Activated CD8-positive, alpha-beta memory T cell treated with anti-CD3 and anti-CD28 coated beads, Interleukin-2, amount 50 U/mL, for 4 hours (primary cell): ENCODE data around the gene DNAJB1.
"Not testable (repeated sequence)": the region's sequence is repeated elsewhere in the genome, so short reads cannot be mapped to it uniquely, and the experiment has no call there.

ENCODE experiments used
- DNase-seq: peaks from one replicate; pipeline ENCODE4 v3.0.0-alpha.2; 2020

Gene DNAJB1

DNA sequence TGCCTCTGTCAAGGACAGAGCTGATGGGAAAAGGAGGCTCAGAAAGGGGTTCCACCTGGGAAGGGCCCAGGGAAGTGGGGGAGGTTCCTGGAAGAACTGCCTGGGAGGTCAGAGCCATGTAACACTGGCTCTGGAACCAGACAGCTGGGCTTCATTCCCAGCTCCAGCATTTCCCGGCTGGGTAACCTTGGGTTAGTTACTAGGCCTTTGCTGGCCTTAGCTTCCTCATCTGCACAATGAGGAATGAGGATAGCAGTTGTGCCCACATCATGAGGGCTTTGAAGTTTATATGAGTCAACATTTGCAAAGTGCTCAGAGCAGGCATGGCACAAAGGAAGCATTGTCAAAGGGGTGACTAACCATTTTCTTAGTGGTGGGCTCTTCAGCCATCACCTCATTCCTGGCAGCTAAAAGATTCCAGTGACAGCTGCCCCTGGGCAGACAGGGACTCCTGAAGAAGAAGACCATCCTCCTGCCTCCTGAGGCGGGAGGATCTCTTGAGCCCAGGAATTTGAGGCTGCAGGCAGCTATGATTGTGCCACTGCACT is 1.7 kb upstream of the DNAJB1 start:
- DNase-seq = no peak

GRCh38 chr19:14519245-14519859 is 1.2 kb upstream of the DNAJB1 start:
- DNase-seq = no peak

DNA sequence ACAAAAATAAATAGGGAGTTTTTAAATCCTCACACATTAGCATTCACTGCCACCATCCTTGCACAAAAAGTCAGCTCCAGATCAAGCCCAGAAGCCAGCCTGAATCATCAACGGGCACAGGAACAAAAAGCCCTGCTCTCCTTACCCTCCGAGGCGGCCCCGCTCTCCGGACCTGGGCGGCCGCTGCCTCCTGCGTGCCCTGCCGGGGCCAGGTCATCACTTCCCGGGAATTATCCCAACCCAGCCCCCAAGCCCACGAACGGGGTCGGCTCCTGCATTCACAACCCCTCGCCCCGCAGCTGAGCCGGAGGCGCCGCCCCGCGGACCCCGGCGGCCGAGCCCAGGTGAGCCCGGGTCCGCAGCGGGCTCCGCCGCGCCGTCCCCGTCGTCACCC is 754 bp downstream of the DNAJB1 start:
- DNase-seq = no peak

DNA sequence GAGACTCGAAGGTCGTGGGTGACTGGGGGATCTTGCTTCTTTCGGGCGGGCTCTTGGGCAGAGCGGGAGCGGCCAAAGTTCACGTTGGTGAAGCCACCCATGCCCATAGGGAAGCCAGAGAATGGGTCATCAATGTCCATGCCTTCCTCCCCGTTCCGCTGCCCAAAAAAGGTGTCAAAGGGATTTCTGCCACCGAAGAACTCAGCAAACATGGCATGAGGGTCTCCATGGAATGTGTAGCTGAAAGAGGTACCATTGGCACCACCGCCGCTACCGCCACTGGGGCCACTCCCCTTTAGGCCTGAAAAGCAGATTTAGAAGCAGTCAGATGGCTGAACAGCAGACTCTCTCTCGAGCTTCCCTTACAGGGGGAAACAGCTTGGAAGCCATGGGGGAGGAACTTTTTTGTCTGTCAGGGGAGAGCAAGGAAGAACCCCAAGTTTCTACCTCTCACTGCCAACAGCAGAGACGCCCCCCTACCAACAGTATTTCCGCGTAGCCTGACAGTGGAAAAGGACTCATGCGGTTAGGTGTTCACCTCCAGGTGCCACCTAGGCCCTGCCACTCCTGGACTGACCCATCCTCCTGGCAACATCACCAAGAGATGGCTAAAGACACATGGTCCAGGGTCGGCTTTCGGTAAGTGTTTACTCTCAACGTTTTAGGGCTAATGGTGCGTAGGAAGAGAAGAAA is 1.3 kb downstream of the DNAJB1 start:
- DNase-seq = no peak

GRCh38 chr19:14516048-14516534 is 2.1 kb downstream of the DNAJB1 start:
- DNase-seq = no peak

DNA sequence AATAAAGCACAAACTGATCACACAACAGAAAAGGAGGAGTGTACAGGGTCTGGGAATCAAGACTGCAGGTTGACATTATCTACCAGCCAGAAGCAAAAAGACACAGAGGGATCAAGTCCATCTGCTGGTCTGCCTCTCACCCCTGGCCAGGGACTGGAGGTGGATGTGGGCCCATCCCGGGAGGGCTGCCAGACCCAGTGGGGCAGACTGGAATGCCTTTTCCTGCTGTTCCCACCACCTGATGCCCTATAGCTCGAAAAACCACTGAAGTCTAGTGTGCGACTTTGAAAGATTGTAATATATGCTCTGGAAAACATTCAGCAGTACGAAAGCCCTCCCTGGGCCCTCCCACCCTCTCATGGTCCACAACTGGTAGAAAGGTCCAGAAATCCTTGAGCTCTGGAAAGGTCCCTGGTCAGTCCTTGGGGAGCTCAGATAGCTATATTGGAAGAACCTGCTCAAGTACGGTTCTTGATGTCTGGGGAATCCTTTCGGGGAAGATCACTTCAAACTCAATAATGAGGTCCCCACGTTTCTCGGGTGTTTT is 2.6 kb downstream of the DNAJB1 start:
- DNase-seq = no peak

- no peak for DNase-seq
Measured at GRCh38 chr19:14514215-14514863, 3.9 kb downstream of the DNAJB1 start.

DNA sequence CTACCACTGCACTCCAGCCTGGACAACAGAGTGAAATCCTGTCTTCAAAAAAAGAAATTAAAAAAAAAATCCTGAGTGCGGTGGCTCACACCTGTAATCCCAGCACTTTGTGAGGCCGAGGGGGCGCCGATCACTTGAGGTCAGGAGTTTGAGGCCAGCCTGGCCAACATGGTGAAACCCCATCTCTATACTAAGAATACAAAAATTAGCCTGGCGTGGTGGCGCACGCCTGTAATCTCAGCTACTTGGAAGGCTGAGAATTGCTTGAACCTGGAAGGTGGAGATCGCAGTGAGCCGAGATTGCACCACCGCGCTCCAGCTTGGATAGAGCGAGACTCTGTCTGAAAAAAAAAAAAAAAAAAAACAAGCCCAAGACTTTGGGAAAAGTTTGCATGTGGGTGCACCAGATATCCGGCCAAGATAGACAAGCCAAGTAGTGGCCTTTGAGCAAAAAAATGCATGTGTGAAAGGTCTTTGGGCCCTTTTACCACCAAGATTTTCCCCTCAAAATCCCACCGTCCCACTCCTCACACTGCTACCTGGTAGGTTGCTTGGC is 5.7 kb downstream of the DNAJB1 start:
- DNase-seq = no peak

DNA sequence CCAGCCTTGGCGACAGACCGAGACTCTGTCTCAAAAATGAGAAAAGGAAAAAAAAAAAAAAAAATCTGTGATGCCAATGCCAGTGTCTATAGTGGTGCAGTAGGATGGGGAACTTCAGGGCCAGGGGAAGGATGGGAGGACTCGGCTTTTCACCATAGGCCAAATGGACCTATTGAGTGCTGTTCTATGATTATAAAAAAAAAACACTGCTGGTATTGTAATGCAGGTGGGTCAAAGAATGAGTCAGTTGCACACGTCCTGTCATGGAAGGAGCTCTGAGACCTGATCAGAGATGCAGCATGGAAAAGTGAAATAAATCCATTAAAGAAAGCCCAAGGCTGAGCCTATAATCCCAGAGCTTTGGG is 7.0 kb downstream of the DNAJB1 start:
- no peak for DNase-seq

DNA sequence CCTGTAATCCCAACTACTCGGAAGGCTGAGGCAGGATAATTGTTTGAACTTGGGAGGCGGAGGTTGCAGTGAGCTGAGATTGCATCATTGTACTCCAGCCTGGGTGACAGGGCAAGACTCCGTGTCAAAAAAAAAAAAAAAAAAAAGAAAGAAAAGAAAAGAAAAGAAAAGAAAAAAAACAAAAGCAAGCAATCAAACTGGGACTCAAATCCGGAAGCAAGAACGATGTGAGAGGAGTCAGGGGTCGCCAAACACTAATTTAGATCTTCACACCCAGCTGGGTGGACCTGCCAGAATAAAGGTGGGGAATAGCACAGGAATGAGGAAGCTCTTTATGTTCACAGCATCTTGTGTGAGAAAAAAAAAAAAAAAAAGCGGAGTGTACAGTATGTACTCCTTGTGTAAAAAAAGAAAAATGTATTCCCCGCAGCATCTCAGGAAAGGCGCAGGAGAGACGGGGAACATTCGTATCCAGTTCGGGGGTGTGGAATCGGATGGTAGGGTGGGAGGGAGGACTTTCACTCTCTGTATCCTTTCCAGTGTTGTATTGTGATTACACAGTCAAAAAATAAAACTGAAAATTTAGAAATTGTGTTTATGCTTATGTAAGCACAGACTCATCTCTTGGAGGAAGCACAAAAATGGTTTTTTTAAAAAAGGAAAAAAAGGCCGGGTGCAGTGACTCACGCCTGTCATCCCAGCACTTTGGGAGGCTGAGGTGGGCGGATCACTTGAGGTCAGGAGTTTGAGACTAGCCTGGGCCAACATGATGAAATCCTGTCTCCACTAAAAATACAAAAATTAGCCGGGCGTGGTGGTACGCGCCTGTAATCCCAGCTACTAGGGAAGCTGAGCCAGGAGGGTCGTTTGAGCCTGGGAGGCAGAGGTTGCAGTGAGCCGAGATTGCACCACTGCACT is 7.6 kb downstream of the DNAJB1 start:
- DNase-seq = no peak

DNA sequence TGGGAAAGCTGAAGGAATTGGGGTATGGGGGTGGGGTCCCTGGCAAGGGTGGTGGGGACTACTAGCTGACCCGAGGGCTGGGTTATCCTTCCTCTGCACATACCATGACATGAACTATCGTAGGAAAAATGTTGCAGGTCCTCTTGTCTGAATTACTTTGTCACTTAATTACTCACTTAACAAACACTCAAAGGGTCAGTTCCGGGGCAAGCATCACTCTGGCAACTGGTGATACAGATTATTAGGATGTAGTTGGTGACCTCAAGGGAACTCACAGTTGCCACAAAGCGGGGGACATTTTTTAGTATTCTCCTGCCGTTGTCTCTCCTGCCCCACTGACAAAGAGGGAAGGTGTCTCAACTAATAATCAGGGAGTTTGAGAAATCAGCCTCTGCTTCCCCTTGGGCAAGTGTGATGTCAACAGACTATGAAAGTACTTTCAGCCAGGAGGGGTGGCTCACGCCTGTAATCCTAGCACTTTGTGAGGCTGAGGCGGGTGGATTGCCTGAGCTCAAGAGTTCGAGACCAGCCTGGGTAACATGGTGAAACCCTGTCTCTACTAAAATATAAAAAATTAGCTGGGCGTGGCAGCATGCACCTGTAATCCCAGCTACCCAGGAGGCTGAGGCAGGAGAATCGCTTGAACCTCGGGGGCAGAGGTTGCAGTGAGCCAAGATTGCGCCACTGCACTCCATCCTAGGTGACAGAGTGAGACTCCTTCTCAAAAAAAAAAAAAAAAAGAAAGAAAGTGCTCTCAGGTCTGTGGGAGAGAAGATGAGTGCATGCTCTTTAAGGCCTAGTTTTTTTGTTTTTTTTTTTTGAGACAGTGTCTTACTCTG is 10.3 kb downstream of the DNAJB1 start:
- DNase-seq = no peak

DNA sequence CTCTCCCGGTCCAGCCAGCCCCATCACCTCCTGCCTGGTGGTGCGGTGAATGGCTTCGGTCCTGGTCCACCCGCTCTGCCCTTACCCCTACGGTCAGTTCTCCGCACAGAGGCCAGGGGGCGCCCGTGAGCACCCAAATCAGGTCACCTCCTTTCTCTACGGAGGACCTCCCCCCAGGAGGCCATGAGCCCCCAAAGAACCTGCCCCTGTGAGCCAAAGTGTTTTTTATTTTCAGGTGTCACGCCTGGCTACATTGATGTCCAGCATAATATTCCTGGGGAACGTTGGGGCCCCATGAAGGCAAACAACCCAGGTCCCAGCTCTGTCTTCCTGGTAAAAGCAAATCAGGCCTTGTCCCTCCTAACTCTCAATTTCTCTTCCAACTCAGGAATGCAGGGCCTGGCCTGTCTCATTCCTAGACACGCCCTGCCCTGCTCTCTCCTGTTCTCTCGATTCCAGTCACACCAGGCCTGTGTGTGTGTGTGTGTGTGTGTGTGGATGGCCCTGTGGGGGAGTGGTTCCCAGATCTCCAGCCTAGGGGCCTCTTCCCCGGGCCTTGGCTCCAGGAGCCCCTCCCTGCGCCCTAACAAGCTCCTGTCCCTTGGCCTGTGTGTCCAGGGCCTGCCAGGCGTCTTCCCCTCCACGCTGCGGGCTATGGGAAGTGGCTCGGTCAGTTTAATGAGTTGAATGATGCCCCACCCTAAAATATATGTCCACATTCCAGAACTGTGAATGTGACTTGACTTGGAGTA is 12.5 kb downstream of the DNAJB1 start:
- DNase-seq = peak; percentile 74

GRCh38 chr19:14504575-14504974 is 13.6 kb downstream of the DNAJB1 start:
- not testable (repeated sequence) for DNase-seq

DNA sequence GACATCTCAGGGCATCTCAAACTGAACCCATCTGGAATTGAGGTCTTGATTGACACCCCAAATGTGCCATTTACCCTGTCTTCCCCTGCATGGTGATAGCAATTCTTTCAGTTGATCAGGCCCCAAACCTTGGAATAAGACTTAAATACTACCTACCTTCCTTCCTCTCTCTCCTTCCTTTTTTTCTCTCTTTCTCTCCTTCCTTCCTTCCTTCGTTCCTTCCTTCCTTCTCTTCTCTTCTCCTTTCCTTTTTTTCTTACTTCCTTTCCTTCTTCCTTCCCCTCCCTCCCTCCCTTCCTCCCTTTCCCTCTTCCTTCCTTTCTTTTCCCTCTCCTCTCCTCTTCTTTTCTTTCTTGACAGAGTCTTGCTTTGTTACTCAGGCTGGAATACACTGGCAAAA is 14.9 kb downstream of the DNAJB1 start:
- no peak for DNase-seq

DNA sequence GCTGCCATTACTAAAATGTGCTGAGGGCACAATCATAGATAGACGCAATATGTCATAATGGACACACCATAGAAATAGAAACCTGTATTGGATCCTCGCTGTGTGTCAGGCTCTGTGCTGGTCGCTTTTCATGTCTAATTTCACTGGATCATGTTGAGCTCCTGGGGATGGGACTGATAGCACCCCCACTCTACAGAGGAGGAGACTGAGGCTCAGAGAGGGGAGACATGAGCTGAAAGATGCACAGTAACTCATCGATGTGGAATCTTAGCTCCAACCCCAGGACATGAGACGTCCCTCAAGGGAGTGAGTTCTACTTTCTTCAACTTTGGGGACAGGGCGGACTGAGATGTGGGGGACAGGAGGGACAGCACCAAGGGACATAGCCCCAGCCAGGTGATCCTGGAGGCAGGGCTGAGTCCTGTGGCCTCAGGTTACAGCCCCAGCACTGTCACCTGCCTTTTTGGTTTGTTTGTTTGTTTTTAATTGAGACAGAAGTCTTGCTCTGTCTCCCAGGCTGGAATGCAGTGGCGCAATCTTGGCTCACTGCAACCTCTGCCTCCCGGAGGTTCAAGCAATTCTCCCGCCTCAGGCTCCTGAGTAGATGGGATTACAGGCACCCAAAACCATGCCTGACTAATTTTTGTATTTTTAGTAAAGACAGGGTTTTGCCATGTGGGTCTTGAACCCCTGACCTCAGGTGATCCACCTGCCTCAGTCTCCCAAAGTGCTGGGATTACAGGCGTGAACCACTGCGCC is 15.7 kb downstream of the DNAJB1 start:
- no peak for DNase-seq

DNA sequence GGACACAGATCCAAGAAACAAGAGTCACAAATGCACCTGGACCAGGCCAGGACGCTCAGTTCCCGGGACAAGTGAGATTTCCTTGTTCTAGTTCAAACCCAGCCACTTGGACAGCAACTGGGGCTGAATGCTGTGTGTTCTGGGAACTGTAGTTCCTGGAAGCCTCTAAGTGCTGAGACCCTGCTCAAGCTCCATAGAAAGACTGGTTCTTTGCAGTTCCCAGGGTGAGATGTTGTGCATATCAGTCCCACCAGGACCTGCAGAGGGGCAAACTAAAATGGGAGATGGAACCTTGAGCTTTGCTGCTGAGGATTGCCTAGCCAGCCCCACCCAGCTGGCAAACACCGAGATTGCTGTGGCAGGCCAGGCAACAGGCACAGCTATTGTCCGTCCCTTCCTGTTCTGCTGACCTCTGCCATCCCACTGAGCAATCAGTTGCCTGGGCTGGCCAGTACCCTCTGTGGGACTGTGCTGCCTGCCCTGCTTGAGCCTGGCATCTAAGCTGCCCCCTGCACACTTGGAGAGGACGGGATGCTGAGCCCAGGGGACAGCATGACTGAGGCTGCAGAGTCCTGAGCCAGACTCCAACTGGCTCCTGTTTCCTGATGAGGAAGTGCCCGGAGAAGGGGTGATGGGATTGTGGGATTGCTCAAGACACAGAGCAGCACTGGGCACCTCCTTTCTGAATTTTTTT is 20.8 kb downstream of the DNAJB1 start:
- no peak for DNase-seq

DNA sequence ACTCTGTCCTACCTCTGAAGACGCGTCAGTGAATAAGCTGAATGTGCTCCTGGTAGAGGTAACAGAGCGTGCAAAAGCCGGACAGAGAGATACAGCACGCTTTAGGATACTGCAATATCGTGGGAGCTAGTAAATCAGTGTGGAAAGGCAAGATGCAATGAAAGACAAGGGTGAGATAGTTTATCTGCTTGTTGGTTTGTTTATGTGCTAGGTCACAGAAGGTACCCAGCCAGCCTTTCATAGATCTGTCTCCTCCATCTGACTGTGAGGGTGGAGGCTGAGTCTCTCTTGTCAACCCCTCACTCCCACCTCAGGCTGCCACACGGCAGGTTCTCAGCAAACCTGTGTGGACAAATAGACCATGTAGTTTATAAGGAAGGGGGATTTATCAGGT is 21.4 kb downstream of the DNAJB1 start:
- no peak for DNase-seq

GRCh38 chr19:14496029-14496833 is 22.0 kb downstream of the DNAJB1 start, which contains the start of gene GIPC1:
Gene GIPC1, minus strand, starts transcription at chr19:14496127. Its CDS starts 13,151 bp downstream, at chr19:14482976.
- peak; percentile 81 for DNase-seq
